HEK293T (cell line): ENCODE data around the gene KDELR3.

Source experiments
- CTCF ChIA-PET: fragments of 350-600 bp; formaldehyde crosslinking; extraction: SDS; loops from one replicate; lab custom pipeline; 2021; ENCODE audit warnings: antibody characterized with exemption, inconsistent platforms; lab: Yijun Ruan, JAX
- POLR2A ChIA-PET: fragments of 350-600 bp; formaldehyde crosslinking; extraction: SDS; loops from one replicate; lab custom pipeline; 2020; ENCODE audit warnings: antibody characterized with exemption, inconsistent platforms; lab: Yijun Ruan, JAX
- DNase-seq: peaks from one replicate; pipeline ENCODE4 v3.0.0; 2012; ENCODE audit warnings: mixed read lengths; ENCODE audit errors: extremely low spot score
- ARNT ChIP-seq: fragments of 450-650 bp; IDR thresholded peaks from 2 replicates; pipeline ENCODE4 v1.6.1; 2017; ENCODE audit warnings: mild to moderate bottlenecking
- BHLHE40 ChIP-seq: fragments of 450-650 bp; IDR thresholded peaks from 2 replicates; pipeline ENCODE4 v1.6.1; 2016; ENCODE audit warnings: mild to moderate bottlenecking, moderate library complexity, borderline replicate concordance
- CTBP1 ChIP-seq: fragments of 450-650 bp; IDR thresholded peaks from 2 replicates; pipeline ENCODE4 v1.6.1; 2016; ENCODE audit warnings: borderline replicate concordance
- ELF4 ChIP-seq: fragments of 450-650 bp; IDR thresholded peaks from 2 replicates; pipeline ENCODE4 v1.6.1; 2017; ENCODE audit warnings: antibody characterized with exemption
- FOXA1 ChIP-seq: fragments of 450-650 bp; IDR thresholded peaks from 2 replicates; pipeline ENCODE4 v1.6.1; 2016; ENCODE audit warnings: mild to moderate bottlenecking
- FOXK2 ChIP-seq: fragments of 450-650 bp; IDR thresholded peaks from 2 replicates; pipeline ENCODE4 v1.6.1; 2016; ENCODE audit warnings: mild to moderate bottlenecking
- FOXM1 ChIP-seq: fragments of 450-650 bp; IDR thresholded peaks from 2 replicates; pipeline ENCODE4 v1.6.1; 2017; ENCODE audit warnings: mild to moderate bottlenecking, borderline replicate concordance
- HDGF ChIP-seq: fragments of 450-650 bp; IDR thresholded peaks from 2 replicates; pipeline ENCODE4 v1.6.1; 2017; ENCODE audit warnings: antibody characterized with exemption, borderline replicate concordance
- L3MBTL2 ChIP-seq: fragments of 450-650 bp; conservative IDR thresholded peaks from 2 replicates; pipeline ENCODE4 v1.6.1; 2016; ENCODE audit warnings: mild to moderate bottlenecking
- LEF1 ChIP-seq: fragments of 450-650 bp; IDR thresholded peaks from 2 replicates; pipeline ENCODE4 v1.6.1; 2017; ENCODE audit warnings: mild to moderate bottlenecking, borderline replicate concordance
- NFRKB ChIP-seq: fragments of 450-650 bp; IDR thresholded peaks from 2 replicates; pipeline ENCODE4 v1.6.1; 2016; ENCODE audit warnings: mild to moderate bottlenecking, moderate library complexity
- PKNOX1 ChIP-seq: fragments of 450-650 bp; IDR thresholded peaks from 2 replicates; pipeline ENCODE4 v1.6.1; 2016
- SP1 ChIP-seq: fragments of 450-650 bp; IDR thresholded peaks from 2 replicates; pipeline ENCODE4 v1.6.1; 2017
- SUZ12 ChIP-seq: fragments of 450-650 bp; IDR thresholded peaks from 2 replicates; pipeline ENCODE4 v1.6.1; 2016; ENCODE audit warnings: mild to moderate bottlenecking
- TARDBP ChIP-seq: fragments of 450-650 bp; IDR thresholded peaks from 2 replicates; pipeline ENCODE4 v1.6.1; 2016
- ZNF384 ChIP-seq: fragments of 450-650 bp; IDR thresholded peaks from 2 replicates; pipeline ENCODE4 v1.6.1; 2016

KDELR3 gene

GRCh38 chr22:38482662-38483308 is 14.9 kb downstream of the KDELR3 start:
- no peak for DNase-seq
- no peak for TF ChIP-seq NFRKB
- ChIA-PET POLR2A (no interaction called here), CTCF (interaction anchor here (0.7 kb wide), 1 partner anchor 15 kb away, joined by 3 read pairs; the partner anchor contains the start of gene KDELR3)

- DNase-seq, result no peak
- POLR2A ChIA-PET, result interaction anchor here (1.0 to 2.3 kb wide), 3 partner anchors 11 to 21 kb away, joined by 3 to 9 read pairs (median 5); partner anchors contain the start of gene KDELR3
- CTCF ChIA-PET, result interaction anchor here (0.6 kb wide), 1 partner anchor 88 kb away, joined by 3 read pairs; no protein-coding TSS in a partner anchor
- TF ChIP-seq SP1 (no peak), ZNF384 (no peak), HDGF (no peak), TARDBP (no peak), FOXK2 (no peak), SUZ12 (no peak), BHLHE40 (no peak), FOXM1 (no peak), ARNT (no peak), FOXA1 (no peak), NFRKB (no peak), PKNOX1 (no peak), L3MBTL2 (no peak), CTBP1 (no peak), ELF4 (no peak), LEF1 (no peak)
Measured at GRCh38 chr22:38484244-38484643, 16.3 kb downstream of the KDELR3 start.

- ChIA-PET POLR2A (interaction anchor here (1.5 to 2.3 kb wide), 2 partner anchors 9 to 22 kb away, joined by 5 to 9 read pairs; no protein-coding TSS in a partner anchor), CTCF (no interaction called here)
- no peak for TF ChIP-seq PKNOX1
- TF ChIP-seq FOXK2, result no peak
- no peak for TF ChIP-seq ZNF384
- no peak for TF ChIP-seq BHLHE40
- no peak for TF ChIP-seq L3MBTL2
- TF ChIP-seq SP1, result no peak
- no peak for TF ChIP-seq HDGF
- no peak for TF ChIP-seq SUZ12
- TF ChIP-seq ELF4, result no peak
- TF ChIP-seq CTBP1, result no peak
- TF ChIP-seq TARDBP, result no peak
- no peak for TF ChIP-seq FOXA1
- TF ChIP-seq NFRKB, result no peak
- no peak for TF ChIP-seq LEF1
- TF ChIP-seq ARNT, result no peak
- TF ChIP-seq FOXM1, result no peak
- no peak for DNase-seq
Measured at GRCh38 chr22:38485783-38486182, 17.9 kb downstream of the KDELR3 start.

- no peak for DNase-seq
- CTCF ChIA-PET, result no interaction called here
- POLR2A ChIA-PET, result interaction anchor here (1.2 to 1.7 kb wide), 2 partner anchors 10 to 12 kb away, joined by 3 to 6 read pairs; no protein-coding TSS in a partner anchor
- no peak for TF ChIP-seq FOXA1
- TF ChIP-seq NFRKB, result no peak
- TF ChIP-seq FOXM1, result no peak
- TF ChIP-seq SP1, result no peak
- no peak for TF ChIP-seq HDGF
- TF ChIP-seq ARNT, result no peak
- no peak for TF ChIP-seq SUZ12
- TF ChIP-seq CTBP1, result no peak
- TF ChIP-seq BHLHE40, result no peak
- no peak for TF ChIP-seq LEF1
- TF ChIP-seq PKNOX1, result no peak
- TF ChIP-seq ZNF384, result no peak
- TF ChIP-seq ELF4, result no peak
- no peak for TF ChIP-seq L3MBTL2
- no peak for TF ChIP-seq FOXK2
- TF ChIP-seq TARDBP, result no peak
Measured at GRCh38 chr22:38487946-38488345, 20.1 kb downstream of the KDELR3 start.

- TF ChIP-seq SP1, result no peak
- TF ChIP-seq LEF1, result no peak
- no peak for TF ChIP-seq CTBP1
- TF ChIP-seq FOXK2, result no peak
- TF ChIP-seq FOXM1, result no peak
- no peak for TF ChIP-seq BHLHE40
- no peak for TF ChIP-seq ZNF384
- no peak for TF ChIP-seq NFRKB
- TF ChIP-seq ELF4, result no peak
- ChIA-PET POLR2A (interaction anchor here (2.1 kb wide), 1 partner anchor 18 kb away, joined by 5 read pairs; no protein-coding TSS in a partner anchor), CTCF (no interaction called here)
- DNase-seq, result no peak
Measured at GRCh38 chr22:38489142-38489541, 21.2 kb downstream of the KDELR3 start.
